ENCODE results near the gene ENHO. TPM values are rescaled to one million over a fixed set of nuclear protein-coding genes. Genes with fewer than 3 reads are reported as not detected.

The ENHO gene
- total RNA-seq, 1 donor from 2014 or later: not detected

DNA sequence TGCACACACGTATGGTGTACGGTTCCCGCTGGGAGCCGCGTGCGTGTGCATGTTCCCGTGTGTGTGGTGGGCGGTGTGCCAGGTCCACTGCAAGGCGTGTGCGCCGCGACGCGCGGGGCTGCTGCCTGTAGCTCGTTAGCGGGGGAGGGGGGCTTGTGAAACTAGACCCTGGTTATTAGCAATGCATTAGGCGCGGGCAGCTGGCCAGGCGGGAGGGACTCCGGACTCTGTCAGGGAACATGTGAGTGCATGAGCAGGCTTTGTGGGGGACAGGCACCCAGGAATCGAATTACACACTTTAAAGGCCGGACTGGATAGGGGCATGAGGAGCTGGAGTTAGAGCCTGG lies 32.2 kb upstream of the ENHO start:
- peaks cover 11% of the 10 kb centered on the region for H3K27me3 ChIP-seq (ENCODE audit: control insufficient read depth, insufficient read depth, low read length)
- no peak for DNase-seq (ENCODE audit: low read depth)
- H3K36me3 ChIP-seq (ENCODE audit: control insufficient read depth, insufficient read depth, low read length): no peaks in the 10 kb centered on the region
- no peak for FAIRE-seq
- H3K4me3 ChIP-seq (ENCODE audit: low read depth, low read length): no peak overlapping the region
- TF ChIP-seq, protein P1, sequence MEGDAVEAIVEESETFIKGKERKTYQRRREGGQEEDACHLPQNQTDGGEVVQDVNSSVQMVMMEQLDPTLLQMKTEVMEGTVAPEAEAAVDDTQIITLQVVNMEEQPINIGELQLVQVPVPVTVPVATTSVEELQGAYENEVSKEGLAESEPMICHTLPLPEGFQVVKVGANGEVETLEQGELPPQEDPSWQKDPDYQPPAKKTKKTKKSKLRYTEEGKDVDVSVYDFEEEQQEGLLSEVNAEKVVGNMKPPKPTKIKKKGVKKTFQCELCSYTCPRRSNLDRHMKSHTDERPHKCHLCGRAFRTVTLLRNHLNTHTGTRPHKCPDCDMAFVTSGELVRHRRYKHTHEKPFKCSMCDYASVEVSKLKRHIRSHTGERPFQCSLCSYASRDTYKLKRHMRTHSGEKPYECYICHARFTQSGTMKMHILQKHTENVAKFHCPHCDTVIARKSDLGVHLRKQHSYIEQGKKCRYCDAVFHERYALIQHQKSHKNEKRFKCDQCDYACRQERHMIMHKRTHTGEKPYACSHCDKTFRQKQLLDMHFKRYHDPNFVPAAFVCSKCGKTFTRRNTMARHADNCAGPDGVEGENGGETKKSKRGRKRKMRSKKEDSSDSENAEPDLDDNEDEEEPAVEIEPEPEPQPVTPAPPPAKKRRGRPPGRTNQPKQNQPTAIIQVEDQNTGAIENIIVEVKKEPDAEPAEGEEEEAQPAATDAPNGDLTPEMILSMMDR (IDR thresholded peaks at IDR 0.05; ENCODE audit: insufficient read depth, low read length, severe bottlenecking): no peak

DNA sequence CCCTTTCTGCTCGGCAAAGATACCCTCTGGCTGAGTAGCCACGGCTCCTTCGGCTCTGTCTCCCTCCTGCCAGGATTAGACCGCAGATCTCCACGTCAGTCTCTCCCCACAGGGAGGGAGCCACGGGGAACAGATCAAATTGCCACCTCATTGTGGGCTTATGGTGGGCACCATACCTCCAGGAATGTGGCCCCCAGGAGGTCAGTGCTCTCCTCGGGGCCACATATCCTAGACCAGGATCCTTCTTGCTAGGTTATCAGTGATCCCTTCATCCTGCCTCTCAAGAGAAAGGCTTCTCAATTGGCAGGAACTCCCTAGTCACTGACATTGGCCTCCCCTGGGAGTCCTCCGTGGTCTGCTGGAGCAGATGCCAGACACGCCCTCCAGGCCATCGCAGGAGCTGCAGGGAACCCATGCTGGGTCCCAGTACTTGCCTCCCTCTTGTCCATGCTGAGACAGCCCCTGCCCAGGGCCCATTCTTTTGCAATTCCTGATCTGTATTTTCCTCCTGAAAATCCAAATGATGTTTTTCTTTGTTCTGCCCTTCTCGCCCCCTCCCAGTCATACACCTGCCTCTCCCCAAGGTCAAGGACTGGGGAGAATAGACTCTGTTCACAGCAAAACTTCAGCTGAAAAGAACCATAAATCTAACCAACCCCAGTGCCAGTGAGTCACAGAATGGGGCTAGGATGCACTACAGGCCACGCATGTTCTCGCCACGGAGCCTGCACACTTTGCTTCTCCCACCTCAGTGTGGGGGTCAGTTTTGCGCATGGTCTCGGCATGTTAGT lies 31.6 kb upstream of the ENHO start:
- H3K36me3 ChIP-seq (ENCODE audit: control insufficient read depth, insufficient read depth, low read length): no peaks in the 10 kb centered on the region
- H3K27me3 ChIP-seq (ENCODE audit: control insufficient read depth, insufficient read depth, low read length): peaks cover 11% of the 10 kb centered on the region
- TF ChIP-seq, protein P1 (IDR thresholded peaks at IDR 0.05; ENCODE audit: insufficient read depth, low read length, severe bottlenecking): no peak
- no peak for FAIRE-seq
- no peak for DNase-seq (ENCODE audit: low read depth)
- no peak overlapping the region for H3K4me3 ChIP-seq (ENCODE audit: low read depth, low read length)

DNA sequence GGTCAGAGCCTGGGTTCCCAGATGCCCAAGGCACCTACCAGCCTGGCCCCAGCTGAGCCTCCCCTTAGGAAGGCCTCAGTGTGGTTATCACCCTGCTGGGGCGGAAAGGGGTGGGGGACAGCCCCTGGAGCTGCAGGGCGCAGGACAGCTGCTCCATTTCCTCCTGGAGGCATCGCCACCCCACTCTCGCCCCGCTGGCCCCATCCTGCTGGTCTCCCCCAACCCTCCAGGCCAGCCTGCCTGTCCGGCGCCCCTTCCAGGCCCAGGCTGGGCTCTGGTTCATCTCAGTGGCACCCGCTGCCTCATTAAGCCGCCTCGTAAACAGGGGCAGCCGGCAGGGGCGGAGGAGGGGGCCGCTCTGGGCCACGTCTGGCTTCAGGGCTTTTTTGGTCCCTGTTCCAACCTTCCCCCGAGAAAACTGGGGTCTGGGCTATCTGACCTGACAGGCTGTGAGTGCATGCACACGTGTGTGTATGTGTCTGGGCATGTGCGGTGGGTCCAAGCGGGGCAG lies 30.8 kb upstream of the ENHO start:
- no peak overlapping the region for H3K4me3 ChIP-seq (ENCODE audit: low read depth, low read length)
- H3K27me3 ChIP-seq (ENCODE audit: control insufficient read depth, insufficient read depth, low read length): peaks cover 5% of the 10 kb centered on the region
- DNase-seq (ENCODE audit: low read depth) (no peak), FAIRE-seq (no peak)
- TF ChIP-seq, protein P1 (IDR thresholded peaks at IDR 0.05; ENCODE audit: insufficient read depth, low read length, severe bottlenecking): no peak
- H3K36me3 ChIP-seq (ENCODE audit: control insufficient read depth, insufficient read depth, low read length): no peaks in the 10 kb centered on the region

DNA sequence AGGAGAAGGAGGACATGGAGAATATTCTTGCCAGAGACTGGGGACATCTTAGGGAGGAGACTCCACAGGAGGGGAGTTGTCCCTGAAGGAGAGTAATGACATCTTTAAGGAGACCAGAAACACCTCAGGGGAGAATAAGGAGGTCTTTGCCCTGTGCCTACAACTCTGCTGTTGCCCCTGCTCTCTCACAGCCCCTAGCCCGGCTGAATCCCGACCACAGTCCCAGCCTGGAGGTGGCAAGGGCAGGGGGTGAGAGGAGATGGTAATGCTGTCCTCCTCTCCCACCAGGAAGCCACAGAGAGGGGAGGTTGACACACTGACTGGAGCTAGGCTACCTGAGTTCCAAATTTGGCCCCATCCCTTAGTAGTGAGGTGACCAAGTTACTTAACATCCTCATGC lies 30.2 kb upstream of the ENHO start:
- H3K36me3 ChIP-seq (ENCODE audit: control insufficient read depth, insufficient read depth, low read length): no peaks in the 10 kb centered on the region
- TF ChIP-seq, protein P1 (IDR thresholded peaks at IDR 0.05; ENCODE audit: insufficient read depth, low read length, severe bottlenecking): no peak
- DNase-seq (ENCODE audit: low read depth) (no peak), FAIRE-seq (no peak)
- no peak overlapping the region for H3K4me3 ChIP-seq (ENCODE audit: low read depth, low read length)
- H3K27me3 ChIP-seq (ENCODE audit: control insufficient read depth, insufficient read depth, low read length): peaks cover 2% of the 10 kb centered on the region

DNA sequence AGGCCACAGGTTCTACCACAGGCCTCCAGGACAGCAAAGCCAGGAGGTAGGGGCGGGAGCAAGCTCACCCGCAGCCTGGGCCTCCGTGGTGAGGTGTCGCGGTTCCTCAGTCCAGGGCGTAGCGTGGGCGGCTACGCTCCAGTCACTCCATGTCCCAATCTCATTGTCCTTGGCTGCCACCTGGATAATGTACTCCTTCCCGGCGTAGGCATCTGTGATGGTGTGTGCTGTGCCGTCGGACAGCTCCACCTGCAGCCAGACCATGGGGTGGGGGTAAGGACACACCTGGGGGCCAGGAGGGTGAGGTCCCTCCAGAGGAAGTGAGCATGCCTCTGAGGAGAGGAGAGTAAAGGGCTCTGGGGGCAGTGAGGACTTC lies 29.8 kb upstream of the ENHO start:
- no peak for FAIRE-seq
- no peak overlapping the region for H3K4me3 ChIP-seq (ENCODE audit: low read depth, low read length)
- no peaks in the 10 kb centered on the region for H3K36me3 ChIP-seq (ENCODE audit: control insufficient read depth, insufficient read depth, low read length)
- DNase-seq (ENCODE audit: low read depth): no peak
- H3K27me3 ChIP-seq (ENCODE audit: control insufficient read depth, insufficient read depth, low read length): peaks cover 4% of the 10 kb centered on the region
- TF ChIP-seq, protein P1 (IDR thresholded peaks at IDR 0.05; ENCODE audit: insufficient read depth, low read length, severe bottlenecking): no peak

All from bronchial epithelial cell (primary cell).